Epithelial cell of proximal tubule (primary cell): ENCODE measurements around the gene RGP1. TPM values are rescaled to one million over a fixed set of nuclear protein-coding genes. Genes with fewer than 3 reads are reported as not detected.

Experiments
- DNase-seq: peaks from one replicate; pipeline ENCODE4 v3.0.0-alpha.2; 2011; ENCODE audit warnings: low read depth
- H3K4me3 ChIP-seq: 2 replicates; pipeline ENCODE4 v1.5.1; 2011; ENCODE audit warnings: low read depth, mild to moderate bottlenecking, low read length
- CTCF ChIP-seq: conservative IDR thresholded peaks from 2 replicates; pipeline ENCODE4 v1.5.1; 2012; ENCODE audit warnings: low read depth, mild to moderate bottlenecking, low read length
- total RNA-seq: library from RNA; depleted of rRNA; stranded (reverse); fragments of >200 nt; gene quantifications from 2 replicates; pipeline ENCODE4 v1.2.3, GENCODE V29; 2015

Gene RGP1
- total RNA-seq, 1 donor from 2014 or later: 14.9 TPM

- no peak overlapping the region for H3K4me3 ChIP-seq
- no peak for DNase-seq
- TF ChIP-seq CTCF: no peak
Measured at GRCh38 chr9:35767458-35767857, 18.4 kb downstream of the RGP1 start.

GRCh38 chr9:35769763-35770162 is 20.7 kb downstream of the RGP1 start:
- no peak for DNase-seq
- TF ChIP-seq CTCF: no peak

GRCh38 chr9:35771075-35771433 is 22.0 kb downstream of the RGP1 start:
- DNase-seq: no peak
- H3K4me3 ChIP-seq: no peak overlapping the region
- no peak for TF ChIP-seq CTCF

More at GRCh38 chr9:35769763-35770162, 20.7 kb downstream of the RGP1 start:
- H3K4me3 ChIP-seq: no peak overlapping the region

- no peak for DNase-seq
- TF ChIP-seq CTCF: no peak
- H3K4me3 ChIP-seq: no peak overlapping the region
Measured at GRCh38 chr9:35771534-35771933, 22.4 kb downstream of the RGP1 start.

GRCh38 chr9:35771943-35772342 is 22.9 kb downstream of the RGP1 start:
- no peak for TF ChIP-seq CTCF
- H3K4me3 ChIP-seq: no peak overlapping the region
- DNase-seq: no peak

- no peak overlapping the region for H3K4me3 ChIP-seq
- TF ChIP-seq CTCF: no peak
- no peak for DNase-seq
Measured at GRCh38 chr9:35774907-35775635, 26.0 kb downstream of the RGP1 start.

- no peak overlapping the region for H3K4me3 ChIP-seq
- DNase-seq: no peak
- TF ChIP-seq CTCF: no peak
Measured at GRCh38 chr9:35776018-35776417, 26.9 kb downstream of the RGP1 start.
